ENCODE results near the gene SNCAIP. TPM values are rescaled to one million over a fixed set of nuclear protein-coding genes. Genes with fewer than 3 reads are reported as not detected.

The SNCAIP gene
- total and polyA plus RNA-seq, 8 donors = 0.45 to 10.6 (median 2.6) TPM; not detected in 1

GRCh38 chr5:122391621-122392020 lies 79.6 kb downstream of the SNCAIP start:
- H3K36me3 ChIP-seq = no peaks in the 10 kb centered on the region
- TF ChIP-seq CTCF (IDR thresholded peaks at IDR 0.05) (no peak), POLR2AphosphoS5 (IDR thresholded peaks at IDR 0.05) (no peak), EP300 (IDR thresholded peaks at IDR 0.05) (no peak), POLR2A (IDR thresholded peaks at IDR 0.05) (no peak)
- 69 to 88% (median 77%) methylated on average over 3 of the region's 3 CpGs for WGBS, 5 donors
- intact Hi-C loops (cut with DNase I; ENCODE audit: low total_unique reads) = no loop called here
- no peak overlapping the region for H3K27ac ChIP-seq
- H3K9me3 ChIP-seq = no peaks in the 10 kb centered on the region
- no peak for DNase-seq
- no peak overlapping the region for H3K4me3 ChIP-seq
- H3K4me1 ChIP-seq = peaks cover 0 to 7% (median 0%) of the 10 kb centered on the region in 4 donors
- H3K27me3 ChIP-seq = no peaks in the 10 kb centered on the region

GRCh38 chr5:122392224-122392623 lies 80.2 kb downstream of the SNCAIP start:
- Histone ChIP-seq H3K27ac (no peak overlapping the region), H3K36me3 (no peaks in the 10 kb centered on the region), H3K27me3 (no peaks in the 10 kb centered on the region), H3K9me3 (no peaks in the 10 kb centered on the region), H3K4me1 (peaks cover 0 to 7% (median 0%) of the 10 kb centered on the region in 4 donors), H3K4me3 (no peak overlapping the region)
- DNase-seq = no peak
- 89 to 96% (median 95%) methylated on average over 2 of the region's 2 CpGs for WGBS, 5 donors
- TF ChIP-seq POLR2AphosphoS5 (IDR thresholded peaks at IDR 0.05) = no peak
- intact Hi-C loops (cut with DNase I; ENCODE audit: low total_unique reads) = no loop called here

GRCh38 chr5:122392824-122393223 lies 80.8 kb downstream of the SNCAIP start:
- Histone ChIP-seq H3K27ac (no peak overlapping the region), H3K4me1 (peaks cover 0 to 7% (median 0%) of the 10 kb centered on the region in 4 donors), H3K36me3 (no peaks in the 10 kb centered on the region), H3K9me3 (no peaks in the 10 kb centered on the region), H3K4me3 (no peak overlapping the region), H3K27me3 (no peaks in the 10 kb centered on the region)
- intact Hi-C loops (cut with DNase I; ENCODE audit: low total_unique reads) = no loop called here
- 40 to 50% (median 45%) methylated on average over 2 of the region's 2 CpGs for WGBS, 5 donors
- peak in 1 of 2 donors; percentile 54 for DNase-seq
- no peak for TF ChIP-seq POLR2A (IDR thresholded peaks at IDR 0.05)
- TF ChIP-seq CTCF (IDR thresholded peaks at IDR 0.05) = no peak
- TF ChIP-seq POLR2AphosphoS5 (IDR thresholded peaks at IDR 0.05) = no peak
- no peak for TF ChIP-seq EP300 (IDR thresholded peaks at IDR 0.05)

GRCh38 chr5:122394284-122394930 lies 82.4 kb downstream of the SNCAIP start:
- no peak overlapping the region for H3K27ac ChIP-seq
- WGBS, 5 donors = 53 to 72% (median 60%) methylated on average over 6 of the region's 6 CpGs
- TF ChIP-seq POLR2AphosphoS5 (IDR thresholded peaks at IDR 0.05) = no peak
- no peak for TF ChIP-seq EP300 (IDR thresholded peaks at IDR 0.05)
- no peak for TF ChIP-seq POLR2A (IDR thresholded peaks at IDR 0.05)
- no peak for TF ChIP-seq CTCF (IDR thresholded peaks at IDR 0.05)
- H3K27me3 ChIP-seq = no peaks in the 10 kb centered on the region
- intact Hi-C loops (cut with DNase I; ENCODE audit: low total_unique reads) = no loop called here
- peak in 1 of 2 donors; percentile 16 for DNase-seq
- H3K4me3 ChIP-seq = no peak overlapping the region
- H3K9me3 ChIP-seq = no peaks in the 10 kb centered on the region
- no peaks in the 10 kb centered on the region for H3K36me3 ChIP-seq
- peaks cover 0 to 7% (median 0%) of the 10 kb centered on the region in 4 donors for H3K4me1 ChIP-seq

- no peaks in the 10 kb centered on the region for H3K27me3 ChIP-seq
- no peak overlapping the region for H3K27ac ChIP-seq
- TF ChIP-seq POLR2AphosphoS5 (IDR thresholded peaks at IDR 0.05) = no peak
- TF ChIP-seq POLR2A (IDR thresholded peaks at IDR 0.05) = no peak
- TF ChIP-seq CTCF (IDR thresholded peaks at IDR 0.05) = no peak
- TF ChIP-seq EP300 (IDR thresholded peaks at IDR 0.05) = no peak
- no peaks in the 10 kb centered on the region for H3K36me3 ChIP-seq
- H3K4me1 ChIP-seq = peaks cover 0 to 7% (median 0%) of the 10 kb centered on the region in 4 donors
- no peaks in the 10 kb centered on the region for H3K9me3 ChIP-seq
- no peak for DNase-seq
- intact Hi-C loops (cut with DNase I; ENCODE audit: low total_unique reads) = no loop called here
- no peak overlapping the region for H3K4me3 ChIP-seq
- WGBS, 5 donors = 73 to 83% (median 79%) methylated on average over 2 of the region's 2 CpGs
Measured at GRCh38 chr5:122398016-122398415, 86.0 kb downstream of the SNCAIP start.

All from stomach (tissue), 9 donors.